GM18511 (cell line): Measurements from ENCODE around the gene TNIK.
"Not testable (repeated sequence)": the region's sequence is repeated elsewhere in the genome, so short reads cannot be mapped to it uniquely, and the experiment has no call there.

Experiments used
- ATAC-seq: cut with Tn5 transposase; IDR thresholded peaks from one replicate; pipeline ENCODE4 v1.9.1; 2021; ENCODE audit warnings: mild to moderate bottlenecking, moderate library complexity; ENCODE audit not compliant: unreplicated experiment

The TNIK gene

GRCh38 chr3:171469376-171469775 is 9.2 kb upstream of the TNIK start:
- ATAC-seq: no peak

DNA sequence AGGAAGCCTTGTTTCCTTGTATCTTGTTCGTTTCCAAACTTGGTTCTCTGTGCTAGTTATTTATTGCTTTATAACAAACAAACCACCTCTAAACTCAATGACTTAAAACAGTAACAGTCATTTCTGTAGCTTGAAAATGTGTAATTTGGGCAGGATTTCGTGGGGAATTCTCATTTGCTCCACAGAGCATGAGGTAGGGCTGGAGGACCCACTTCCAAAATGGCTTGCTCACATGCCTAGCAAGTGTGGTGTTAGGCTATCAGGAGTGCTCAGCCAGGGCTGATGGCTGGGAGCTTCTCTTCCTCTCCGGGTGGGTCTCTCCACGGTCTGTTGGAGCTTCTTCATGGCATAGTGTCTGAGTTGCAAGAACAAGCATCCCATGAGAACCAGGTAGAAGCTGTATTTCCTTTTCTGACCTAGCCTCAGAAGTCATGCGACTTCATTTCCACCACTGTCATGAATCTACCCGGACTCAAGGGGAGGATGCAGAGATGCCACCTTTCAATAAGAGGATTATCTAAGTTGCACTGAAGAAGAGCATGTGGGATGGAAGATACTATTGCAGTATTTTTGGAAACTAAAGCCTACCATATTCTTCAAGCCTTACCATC is 8.2 kb upstream of the TNIK start:
- no peak for ATAC-seq

DNA sequence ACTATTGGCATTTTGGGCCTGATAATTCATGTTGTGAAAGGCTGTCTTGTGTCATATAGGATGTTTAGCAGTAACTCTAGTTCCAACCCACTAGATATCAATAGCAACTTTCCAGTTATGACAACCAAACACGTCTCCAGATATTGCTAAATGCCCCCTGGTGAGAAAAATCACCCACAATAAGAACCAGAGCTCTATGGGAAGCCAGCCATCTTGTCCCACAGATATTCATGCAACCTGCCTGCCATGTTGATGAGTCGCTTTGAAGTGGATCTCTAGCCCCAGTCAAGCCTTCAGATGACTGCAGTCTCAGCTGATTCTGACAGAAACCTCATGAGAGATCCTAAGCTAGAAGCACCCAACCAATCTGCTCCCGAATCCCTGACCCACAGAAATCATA is 5.6 kb upstream of the TNIK start:
- ATAC-seq: no peak

DNA sequence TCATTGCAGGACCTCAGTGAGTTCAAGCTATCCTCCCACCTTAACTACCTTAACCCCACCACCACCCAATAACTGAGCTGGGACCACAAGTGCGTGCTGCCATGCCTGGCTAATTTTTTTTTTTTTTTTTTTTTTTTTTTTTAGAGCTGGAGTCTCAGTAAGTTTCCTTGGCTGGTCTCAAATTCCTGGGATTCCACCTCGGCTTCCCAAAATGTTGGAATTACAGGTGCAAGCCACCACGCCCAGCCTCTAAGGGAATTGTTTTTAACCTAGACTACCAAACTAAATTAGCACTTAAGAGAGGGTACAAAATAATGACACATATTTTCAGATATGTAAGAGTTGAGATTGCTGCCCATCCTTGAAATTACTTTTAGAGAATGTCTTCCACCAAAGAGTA is 4.3 kb upstream of the TNIK start:
- no peak for ATAC-seq

GRCh38 chr3:171462224-171462623 is 2.0 kb upstream of the TNIK start:
- ATAC-seq: no peak

DNA sequence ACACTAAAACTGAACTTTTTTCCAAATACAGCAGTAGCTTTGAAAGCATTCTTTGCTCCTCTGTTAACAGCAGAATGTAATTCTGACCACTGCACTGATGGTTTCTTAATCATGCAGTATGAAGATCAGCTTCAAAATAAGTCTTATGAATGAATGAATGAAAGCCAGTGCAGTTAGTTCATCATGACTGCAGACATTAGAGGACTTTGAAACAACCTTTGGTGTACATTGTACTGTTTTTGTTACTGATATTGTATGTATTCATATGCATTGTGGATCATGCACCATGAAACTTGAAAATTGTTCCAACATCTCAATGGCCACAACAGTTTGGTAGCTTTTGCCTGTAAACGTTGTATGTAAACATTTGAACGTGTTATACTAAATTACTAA is 1.3 kb upstream of the TNIK start:
- ATAC-seq: no peak

- ATAC-seq: peak; percentile 48
These were observed 720 bp upstream of the TNIK start for GRCh38 chr3:171460725-171461524.

GRCh38 chr3:171459137-171459941 is 866 bp downstream of the TNIK start:
- peak; percentile 15 for ATAC-seq

DNA sequence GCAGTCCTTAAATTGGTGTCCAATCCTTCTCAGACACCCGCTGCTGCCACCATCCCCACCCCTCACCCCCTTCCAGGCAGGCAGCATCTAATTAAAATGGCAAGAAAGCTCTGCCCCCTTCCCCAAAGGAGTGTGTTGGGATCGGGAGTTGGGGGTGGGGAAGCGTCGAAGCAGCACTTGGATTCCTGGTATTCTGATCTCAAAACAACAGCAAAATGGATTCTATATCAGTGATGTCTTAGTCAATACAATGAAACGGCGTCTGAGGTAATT is 1.4 kb downstream of the TNIK start:
- no peak for ATAC-seq

DNA sequence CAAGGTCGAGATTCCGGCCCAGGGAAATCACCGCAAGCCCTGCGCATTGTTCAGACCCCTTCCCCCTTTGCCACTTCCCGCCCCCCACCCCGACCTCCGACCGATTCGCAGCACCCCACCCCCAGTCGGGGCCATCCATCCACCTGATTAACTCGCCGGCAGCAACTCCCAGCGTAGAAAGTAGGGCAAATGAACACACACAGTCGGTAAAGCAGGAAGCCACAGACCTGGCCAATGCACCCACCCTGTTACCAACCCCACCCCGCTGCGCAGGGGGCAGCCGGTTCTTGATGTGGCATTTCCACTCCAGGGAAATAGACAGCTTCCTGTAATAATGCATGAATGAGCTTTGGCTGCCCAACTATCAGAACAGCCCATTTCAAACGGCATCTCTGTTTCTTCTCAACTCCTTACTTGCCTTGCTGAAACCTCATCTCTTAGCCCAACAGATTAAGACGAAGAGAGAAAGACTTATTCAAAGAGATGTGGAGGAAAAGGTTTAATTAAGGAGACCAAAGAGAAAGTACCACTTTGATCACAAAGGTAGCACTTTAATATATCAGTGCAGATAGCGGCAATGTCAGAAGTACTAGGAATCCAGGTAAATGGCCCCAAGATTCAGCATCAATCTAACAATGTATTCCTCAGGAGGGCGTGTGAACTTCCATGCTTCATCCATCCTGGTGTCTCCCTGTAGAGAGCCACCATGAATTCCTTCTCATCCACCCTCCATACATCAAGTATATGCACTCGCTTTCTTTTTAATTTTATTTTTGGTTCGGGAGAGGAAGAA is 1.9 kb downstream of the TNIK start:
- no peak for ATAC-seq

- no peak for ATAC-seq
These were observed 2.6 kb downstream of the TNIK start for GRCh38 chr3:171457607-171458061.

DNA sequence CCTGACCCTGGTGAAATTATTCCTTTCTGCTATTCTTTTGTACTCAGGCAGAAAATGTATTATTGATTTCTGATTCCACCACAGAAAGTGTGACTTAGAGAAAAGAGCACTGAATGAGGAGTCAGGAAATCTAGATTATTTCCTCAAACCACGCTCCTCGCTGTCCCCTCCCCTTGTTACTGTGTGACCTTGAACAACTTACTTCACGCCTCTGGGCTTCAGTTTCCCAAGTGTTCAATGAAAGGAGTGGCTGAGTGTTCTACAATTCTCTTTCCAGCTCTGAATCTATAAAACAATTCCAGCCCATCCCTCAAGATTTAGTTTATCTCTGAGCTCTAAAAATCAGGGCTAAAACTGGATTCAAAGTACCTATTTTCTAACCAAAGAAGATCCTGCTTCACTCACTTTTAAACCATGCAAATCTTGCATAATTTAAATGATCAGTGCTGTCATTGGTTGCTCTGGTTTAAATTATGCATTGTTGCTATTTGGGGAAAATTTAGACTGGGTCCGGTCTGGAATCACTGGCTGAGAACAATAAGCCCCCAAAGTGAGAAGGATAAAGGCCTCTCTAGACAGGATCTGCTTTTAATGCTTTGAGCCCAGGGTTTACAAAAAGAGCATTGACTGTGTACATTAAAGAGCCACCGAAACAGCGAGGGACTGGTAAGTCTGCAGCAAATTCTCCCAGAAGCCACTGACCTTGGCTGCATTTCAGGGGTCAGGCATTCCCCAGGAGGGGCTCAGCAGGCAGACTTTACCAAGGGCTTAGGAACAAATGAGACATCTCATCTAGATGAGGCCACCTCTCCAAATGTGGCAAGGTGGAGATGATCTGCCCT is 3.2 kb downstream of the TNIK start:
- no peak for ATAC-seq

- no peak for ATAC-seq
These were observed 4.3 kb downstream of the TNIK start for GRCh38 chr3:171455603-171456550.

DNA sequence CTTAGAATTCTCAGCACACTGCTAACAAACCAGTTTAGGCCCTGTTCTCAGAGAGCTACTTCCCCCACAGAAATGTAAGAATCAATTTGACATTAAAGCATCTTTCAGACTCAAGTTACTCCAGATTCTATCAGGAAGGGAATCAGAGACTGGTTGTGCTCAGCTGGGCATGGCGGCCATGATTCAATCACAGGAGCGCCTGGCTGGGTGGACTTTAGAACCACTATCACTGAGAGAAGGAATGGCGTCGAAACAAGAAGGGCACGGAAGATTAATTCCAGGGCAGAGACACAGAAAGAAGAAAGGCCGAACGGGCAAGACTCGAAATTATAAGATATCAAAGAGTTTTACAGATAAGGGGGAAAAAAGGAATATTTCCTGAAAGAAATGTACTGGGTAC is 6.2 kb downstream of the TNIK start:
- ATAC-seq: no peak

GRCh38 chr3:171453180-171453886 is 6.9 kb downstream of the TNIK start:
- no peak for ATAC-seq

- no peak for ATAC-seq
These were observed 7.9 kb downstream of the TNIK start for GRCh38 chr3:171452328-171452727.

DNA sequence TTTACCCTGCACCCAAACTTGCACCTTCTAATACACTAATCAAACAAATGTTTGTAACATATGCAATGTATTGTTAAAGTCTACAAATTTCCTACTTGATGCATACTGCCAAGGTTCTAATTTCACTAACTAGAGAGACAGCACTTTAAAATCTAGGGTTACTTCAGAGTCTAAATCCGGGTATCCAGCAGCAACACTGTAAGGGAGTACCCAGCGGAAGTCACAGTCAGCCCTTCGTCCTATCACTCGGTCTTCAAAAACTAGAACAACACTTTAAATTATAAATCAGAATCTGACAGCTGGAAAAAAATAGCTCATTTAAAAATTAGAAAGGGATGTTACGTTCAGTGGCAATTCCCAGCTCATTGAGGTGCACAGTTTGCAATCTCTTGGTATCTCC is 8.3 kb downstream of the TNIK start:
- no peak for ATAC-seq

- not testable (repeated sequence) for ATAC-seq
These were observed 12.7 kb downstream of the TNIK start for GRCh38 chr3:171447579-171447891.
